Esophagus muscularis mucosa (tissue), 4 donors: ENCODE measurements around the gene KATNB1.

Experiments
- CTCF ChIP-seq, 3 experiments: fragments of 200-600 bp in 2 of 3; fragments of 450-650 bp in 1 of 3; sonication (generic) in 2 of 3; IDR thresholded peaks; one replicate each; pipeline ENCODE4 v1.5.1; 2017 to 2019; ENCODE audit warnings: antibody characterized with exemption in 3 of 3, mild to moderate bottlenecking in 2 of 3, moderate library complexity in 1 of 3
- EP300 ChIP-seq: sonication (generic); formaldehyde crosslinking; IDR thresholded peaks from one replicate; pipeline ENCODE4 v1.6.1; 2017; ENCODE audit warnings: antibody characterized with exemption
- POLR2A ChIP-seq: fragments of 450-650 bp; IDR thresholded peaks from one replicate; pipeline ENCODE4 v1.6.1; 2017; ENCODE audit warnings: antibody characterized with exemption, moderate library complexity, mild to moderate bottlenecking, low read depth

- no peak for TF ChIP-seq POLR2A
- no peak for TF ChIP-seq CTCF (IDR thresholded peaks at IDR 0.05)
- TF ChIP-seq EP300, result no peak
Observed at GRCh38 chr16:57690782-57691471, 44.6 kb upstream of the KATNB1 start.
